Endodermal cell (in vitro differentiated cells): Measurements from ENCODE around the gene ARL1. TPM values are rescaled to one million over a fixed set of nuclear protein-coding genes. Genes with fewer than 3 reads are reported as not detected.
"Not testable (repeated sequence)": the region's sequence is repeated elsewhere in the genome, so short reads cannot be mapped to it uniquely, and the experiment has no call there.

Experiments
- DNase-seq: peaks from one replicate; pipeline ENCODE4 v3.0.0-alpha.2; 2017
- H3K27ac ChIP-seq: 2 replicates; pipeline ENCODE4 v1.5.1; 2013; ENCODE audit warnings: mild to moderate bottlenecking, low read depth, low read length, moderate library complexity
- H3K27me3 ChIP-seq: 2 replicates; pipeline ENCODE4 v1.6.1; 2013; ENCODE audit warnings: mild to moderate bottlenecking, low read length, moderate library complexity; ENCODE audit not compliant: insufficient read depth, control insufficient read depth, poor library complexity, severe bottlenecking
- H3K36me3 ChIP-seq: 2 replicates; pipeline ENCODE4 v1.7.0; 2013; ENCODE audit warnings: mild to moderate bottlenecking, low read length, moderate library complexity; ENCODE audit not compliant: control insufficient read depth, insufficient read depth
- H3K4me1 ChIP-seq: one replicate; pipeline ENCODE4 v1.7.0; 2013; ENCODE audit warnings: low read length; ENCODE audit not compliant: control insufficient read depth, insufficient read depth
- H3K4me3 ChIP-seq: 2 replicates; pipeline ENCODE4 v1.5.1; 2013; ENCODE audit warnings: mild to moderate bottlenecking, low read length, moderate library complexity
- H3K9ac ChIP-seq: 2 replicates; pipeline ENCODE4 v1.6.1; 2013; ENCODE audit warnings: mild to moderate bottlenecking, low read length, moderate library complexity; ENCODE audit not compliant: poor library complexity, severe bottlenecking; ENCODE audit errors: extremely low read depth
- H3K9me3 ChIP-seq: 2 replicates; pipeline ENCODE4 v1.6.1; 2013; ENCODE audit warnings: mild to moderate bottlenecking, low read length, moderate library complexity; ENCODE audit not compliant: control insufficient read depth
- H3K27ac Mint-ChIP-seq: 2 replicates; pipeline ENCODE4 v1.8.0; 2020; ENCODE audit warnings: mixed read lengths
- H3K27me3 Mint-ChIP-seq: 2 replicates; pipeline ENCODE4 v1.8.0; 2021; ENCODE audit warnings: mild to moderate bottlenecking, mixed read lengths; ENCODE audit not compliant: insufficient read depth
- H3K36me3 Mint-ChIP-seq: 2 replicates; pipeline ENCODE4 v1.8.0; 2020; ENCODE audit warnings: low read depth, mixed read lengths
- H3K4me1 Mint-ChIP-seq: 2 replicates; pipeline ENCODE4 v1.8.0; 2020; ENCODE audit warnings: mixed read lengths
- H3K4me3 Mint-ChIP-seq: 2 replicates; pipeline ENCODE4 v1.8.0; 2020; ENCODE audit warnings: mild to moderate bottlenecking, moderate library complexity, mixed read lengths
- H3K9me3 Mint-ChIP-seq: 2 replicates; pipeline ENCODE4 v1.8.0; 2020; ENCODE audit warnings: mild to moderate bottlenecking, mixed read lengths
- WGBS, 2 experiments: methylation state at CpG; one replicate each; pipeline versions ENCODE4 v1.1.5 to v1.1.7; 2013; ENCODE audit warnings: missing lambda C conversion rate in 2 of 2, mixed read lengths in 1 of 2; ENCODE audit not compliant: insufficient coverage in 1 of 2, insufficient read length in 1 of 2; 5-methylcytosine and 5-hydroxymethylcytosine counted together
- total RNA-seq, 2 donors: library from RNA; stranded (reverse); fragmentation: NEBNext Ultra II Directional in 1 of 2; extraction: Animal tissue kit (Norgen Biotek cat#: 25700) in 1 of 2; gene quantifications; 2 replicates in 1 of 2; 3 replicates in 1 of 2; pipeline ENCODE4 v1.2.1, GENCODE V29; 2021
- TF ChIP-seq, protein P1 (sequence below): fragments of 200-600 bp; sonication (generic); conservative IDR thresholded peaks from 2 replicates; pipeline ENCODE4 v1.5.0; 2021; ENCODE audit warnings: antibody characterized with exemption, mild to moderate bottlenecking

The ARL1 gene
- total RNA-seq, 2 donors from 2014 or later = 80.6 to 86.3 TPM

GRCh38 chr12:101414533-101415119 is 7.1 kb upstream of the ARL1 start:
- H3K4me3 Mint-ChIP-seq = no peak overlapping the region
- peaks cover 8% of the 10 kb centered on the region for H3K27me3 Mint-ChIP-seq

GRCh38 chr12:101410169-101410568 is 2.6 kb upstream of the ARL1 start:
- not testable (repeated sequence) for H3K4me3 Mint-ChIP-seq, H3K36me3 Mint-ChIP-seq, H3K9me3 ChIP-seq, H3K27me3 Mint-ChIP-seq, H3K4me1 ChIP-seq, H3K4me1 Mint-ChIP-seq, H3K27ac Mint-ChIP-seq, DNase-seq, H3K4me3 ChIP-seq, H3K27ac ChIP-seq, H3K9me3 Mint-ChIP-seq, H3K9ac ChIP-seq, H3K36me3 ChIP-seq
- WGBS, 2 experiments = 89% methylated on average over 8 of the region's 8 CpGs
- peaks cover 10% of the 10 kb centered on the region for H3K27me3 ChIP-seq

More at GRCh38 chr12:101414533-101415119, 7.1 kb upstream of the ARL1 start:
- Mint-ChIP-seq H3K4me1 (no peaks in the 10 kb centered on the region), H3K9me3 (no peaks in the 10 kb centered on the region), H3K36me3 (no peaks in the 10 kb centered on the region), H3K27ac (no peak overlapping the region)
- Histone ChIP-seq H3K4me1 (no peaks in the 10 kb centered on the region), H3K4me3 (no peak overlapping the region), H3K36me3 (no peaks in the 10 kb centered on the region), H3K27ac (no peak overlapping the region), H3K9me3 (no peaks in the 10 kb centered on the region), H3K27me3 (peaks cover 10% of the 10 kb centered on the region), H3K9ac (no peak overlapping the region)
- peak; percentile 74 for DNase-seq
- 36% methylated on average over 2 of the region's 2 CpGs; no CpG with 5 or more reads in 1 of the 2 experiments for WGBS, 2 experiments
- TF ChIP-seq, protein P1, sequence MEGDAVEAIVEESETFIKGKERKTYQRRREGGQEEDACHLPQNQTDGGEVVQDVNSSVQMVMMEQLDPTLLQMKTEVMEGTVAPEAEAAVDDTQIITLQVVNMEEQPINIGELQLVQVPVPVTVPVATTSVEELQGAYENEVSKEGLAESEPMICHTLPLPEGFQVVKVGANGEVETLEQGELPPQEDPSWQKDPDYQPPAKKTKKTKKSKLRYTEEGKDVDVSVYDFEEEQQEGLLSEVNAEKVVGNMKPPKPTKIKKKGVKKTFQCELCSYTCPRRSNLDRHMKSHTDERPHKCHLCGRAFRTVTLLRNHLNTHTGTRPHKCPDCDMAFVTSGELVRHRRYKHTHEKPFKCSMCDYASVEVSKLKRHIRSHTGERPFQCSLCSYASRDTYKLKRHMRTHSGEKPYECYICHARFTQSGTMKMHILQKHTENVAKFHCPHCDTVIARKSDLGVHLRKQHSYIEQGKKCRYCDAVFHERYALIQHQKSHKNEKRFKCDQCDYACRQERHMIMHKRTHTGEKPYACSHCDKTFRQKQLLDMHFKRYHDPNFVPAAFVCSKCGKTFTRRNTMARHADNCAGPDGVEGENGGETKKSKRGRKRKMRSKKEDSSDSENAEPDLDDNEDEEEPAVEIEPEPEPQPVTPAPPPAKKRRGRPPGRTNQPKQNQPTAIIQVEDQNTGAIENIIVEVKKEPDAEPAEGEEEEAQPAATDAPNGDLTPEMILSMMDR = peak; percentile 79

- no peaks in the 10 kb centered on the region for H3K9me3 ChIP-seq
- peaks cover 7% of the 10 kb centered on the region for H3K27me3 ChIP-seq
- peak overlapping the region; percentile 95 for H3K27ac ChIP-seq
- Mint-ChIP-seq H3K4me1 (peaks cover 4% of the 10 kb centered on the region), H3K36me3 (peaks cover 8% of the 10 kb centered on the region), H3K27ac (peak overlapping the region; percentile 97), H3K9me3 (no peaks in the 10 kb centered on the region), H3K27me3 (peaks cover 1% of the 10 kb centered on the region), H3K4me3 (peak overlapping the region; percentile 96)
- peak overlapping the region; percentile 92 for H3K4me3 ChIP-seq
- H3K9ac ChIP-seq = peak overlapping the region; percentile 87
- H3K4me1 ChIP-seq = peaks cover 4% of the 10 kb centered on the region
- DNase-seq = no peak
- 0 to 2% methylated on average over 5 to 18 of the region's 18 CpGs for WGBS, 2 experiments
- H3K36me3 ChIP-seq = peaks cover 13% of the 10 kb centered on the region
- TF ChIP-seq, protein P1 = no peak
These were observed 530 bp downstream of the ARL1 start for GRCh38 chr12:101407049-101407435.

- peaks cover 61% of the 10 kb centered on the region for H3K36me3 Mint-ChIP-seq
- not testable (repeated sequence) for H3K4me3 Mint-ChIP-seq
These were observed 16.4 kb downstream of the ARL1 start for GRCh38 chr12:101391181-101391580.

More at GRCh38 chr12:101391181-101391580, 16.4 kb downstream of the ARL1 start:
- H3K9me3 ChIP-seq = peaks cover 12% of the 10 kb centered on the region
- H3K27me3 Mint-ChIP-seq, H3K27ac ChIP-seq, H3K4me1 ChIP-seq, H3K27ac Mint-ChIP-seq, H3K4me3 ChIP-seq, H3K27me3 ChIP-seq, H3K9ac ChIP-seq, H3K4me1 Mint-ChIP-seq, H3K9me3 Mint-ChIP-seq, DNase-seq: not testable (repeated sequence)
- WGBS, 2 experiments = no CpG with 5 or more reads among the region's 3 CpGs
- H3K36me3 ChIP-seq = peaks cover 57% of the 10 kb centered on the region
